NCI-H2081 (cell line): Measurements from ENCODE around the gene SWAP70.
"Not testable (repeated sequence)": the region's sequence is repeated elsewhere in the genome, so short reads cannot be mapped to it uniquely, and the experiment has no call there.

Experiments used
- DNase-seq, 2 experiments: peaks; one replicate each; lab custom pipeline; 2025; lab: John Stamatoyannopoulos, UW

Gene SWAP70

DNA sequence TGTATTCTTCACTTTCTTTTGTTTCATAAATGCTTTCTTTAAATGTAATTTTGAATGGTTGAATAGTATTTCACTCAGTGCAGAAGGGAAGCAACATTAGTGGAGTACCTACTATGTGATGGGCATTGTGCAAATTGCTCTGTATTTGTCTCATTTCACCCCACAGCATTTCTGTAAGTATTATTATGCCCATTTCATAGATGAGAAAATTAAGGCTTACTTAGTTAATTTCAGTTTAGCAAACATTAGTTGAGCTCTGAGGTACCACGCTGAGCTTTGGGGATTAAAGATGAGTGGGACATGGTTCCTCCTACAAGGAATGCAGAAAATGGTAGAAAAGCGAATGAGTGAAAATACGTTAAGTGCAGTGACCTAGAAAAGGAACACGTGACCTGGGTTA lies 58.1 kb downstream of the SWAP70 start:
- DNase-seq = no peak

DNA sequence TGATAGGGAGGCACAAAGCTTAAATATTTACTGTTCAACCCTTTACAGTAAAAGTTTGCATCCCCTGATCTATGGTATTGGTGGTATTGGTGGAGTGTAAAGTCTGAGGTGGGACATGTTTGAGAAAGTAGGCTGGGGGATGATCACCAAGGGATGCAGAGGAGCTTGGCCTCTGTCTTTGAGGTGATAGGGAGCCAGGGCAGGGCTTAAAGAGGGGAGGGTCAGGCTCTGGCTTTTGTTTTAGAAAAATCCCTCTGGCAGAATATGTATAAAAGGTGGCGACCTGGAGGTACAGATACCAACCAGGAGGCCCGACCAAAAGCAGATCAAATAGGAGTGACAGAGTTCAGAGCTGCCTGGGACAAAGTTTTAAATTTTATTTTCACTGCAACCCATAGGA lies 59.0 kb downstream of the SWAP70 start:
- DNase-seq = no peak

DNA sequence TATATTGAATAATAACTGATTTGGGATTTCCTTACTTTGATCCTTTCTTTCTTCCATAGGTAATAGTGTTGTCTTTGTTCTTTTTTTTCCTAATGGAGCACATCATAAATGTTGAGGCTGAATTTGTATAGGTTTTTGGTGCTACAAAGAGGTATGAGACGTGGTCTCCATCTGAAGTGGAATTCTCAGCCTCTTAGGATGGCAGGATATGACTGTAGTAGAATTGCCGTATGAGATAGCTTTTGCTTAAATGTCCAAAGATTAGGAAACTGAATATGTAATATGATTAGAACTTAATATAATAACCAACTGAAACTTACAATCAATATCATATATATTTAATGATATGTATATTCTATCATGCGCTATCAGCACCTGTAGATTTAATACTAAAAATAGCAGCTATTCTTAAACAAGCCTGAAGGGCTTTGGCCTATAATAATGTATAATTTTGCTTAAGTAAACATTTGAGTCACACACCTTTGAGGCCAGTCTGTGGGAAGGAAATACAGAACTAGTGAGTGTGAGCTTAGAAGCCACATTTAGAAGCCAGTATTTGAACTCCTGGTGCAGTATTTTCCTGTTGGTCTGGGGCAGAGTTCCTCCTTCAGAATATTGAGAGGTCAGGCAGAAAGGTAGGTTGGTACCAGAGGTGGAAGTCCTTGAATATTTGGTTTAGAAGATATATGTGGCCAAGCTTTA lies 62.6 kb downstream of the SWAP70 start:
- DNase-seq = peak; percentile 24 to 82

- no peak for DNase-seq
These were observed 64.2 kb downstream of the SWAP70 start for GRCh38 chr11:9728058-9728457.

GRCh38 chr11:9731256-9731655 lies 67.4 kb downstream of the SWAP70 start:
- no peak for DNase-seq

DNA sequence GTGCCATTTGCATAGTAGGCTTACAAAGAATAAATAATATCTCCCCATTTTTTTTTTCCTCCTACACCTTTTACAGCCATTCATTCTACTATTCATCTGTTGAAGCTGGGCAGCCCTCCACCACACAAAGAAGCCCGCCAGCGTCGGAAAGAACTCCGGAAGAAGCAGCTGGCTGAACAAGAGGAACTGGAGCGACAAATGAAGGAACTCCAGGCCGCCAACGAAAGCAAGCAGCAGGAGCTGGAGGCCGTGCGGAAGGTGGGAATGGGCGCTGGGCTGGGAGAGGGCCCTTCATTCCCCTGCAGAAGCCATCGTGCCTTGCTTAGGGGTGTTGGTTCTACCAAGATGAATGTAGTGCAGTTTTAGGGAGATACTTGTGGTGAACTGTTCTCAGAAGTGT lies 68.6 kb downstream of the SWAP70 start:
- DNase-seq = no peak

GRCh38 chr11:9733212-9733611 lies 69.3 kb downstream of the SWAP70 start:
- no peak for DNase-seq

- DNase-seq = no peak
These were observed 71.4 kb downstream of the SWAP70 start for GRCh38 chr11:9735236-9735635.

GRCh38 chr11:9735919-9736318 lies 72.0 kb downstream of the SWAP70 start:
- DNase-seq = no peak

DNA sequence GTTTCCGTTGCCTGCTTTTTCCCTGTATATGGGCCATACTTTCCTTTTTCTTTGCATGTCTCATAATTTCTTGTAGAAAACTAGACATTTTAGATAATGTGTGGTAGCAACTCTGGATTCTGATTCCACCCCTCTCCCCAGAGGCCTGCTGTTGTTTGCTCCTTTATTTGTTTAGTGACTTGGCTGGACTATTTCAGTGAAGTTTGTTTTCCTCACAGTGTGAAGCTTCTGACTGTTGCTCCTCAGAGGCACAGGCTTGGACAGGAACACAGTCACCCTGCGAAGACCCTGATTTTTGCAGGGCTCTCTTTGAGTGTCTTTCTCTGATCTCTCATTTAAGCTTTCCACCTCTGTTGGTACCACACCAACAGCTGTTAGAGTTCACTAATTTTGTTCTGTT lies 72.5 kb downstream of the SWAP70 start:
- DNase-seq = no peak

GRCh38 chr11:9738116-9738515 lies 74.2 kb downstream of the SWAP70 start:
- DNase-seq = no peak

GRCh38 chr11:9738707-9739106 lies 74.8 kb downstream of the SWAP70 start:
- no peak for DNase-seq

GRCh38 chr11:9739123-9739900 lies 75.4 kb downstream of the SWAP70 start:
- DNase-seq = no peak

DNA sequence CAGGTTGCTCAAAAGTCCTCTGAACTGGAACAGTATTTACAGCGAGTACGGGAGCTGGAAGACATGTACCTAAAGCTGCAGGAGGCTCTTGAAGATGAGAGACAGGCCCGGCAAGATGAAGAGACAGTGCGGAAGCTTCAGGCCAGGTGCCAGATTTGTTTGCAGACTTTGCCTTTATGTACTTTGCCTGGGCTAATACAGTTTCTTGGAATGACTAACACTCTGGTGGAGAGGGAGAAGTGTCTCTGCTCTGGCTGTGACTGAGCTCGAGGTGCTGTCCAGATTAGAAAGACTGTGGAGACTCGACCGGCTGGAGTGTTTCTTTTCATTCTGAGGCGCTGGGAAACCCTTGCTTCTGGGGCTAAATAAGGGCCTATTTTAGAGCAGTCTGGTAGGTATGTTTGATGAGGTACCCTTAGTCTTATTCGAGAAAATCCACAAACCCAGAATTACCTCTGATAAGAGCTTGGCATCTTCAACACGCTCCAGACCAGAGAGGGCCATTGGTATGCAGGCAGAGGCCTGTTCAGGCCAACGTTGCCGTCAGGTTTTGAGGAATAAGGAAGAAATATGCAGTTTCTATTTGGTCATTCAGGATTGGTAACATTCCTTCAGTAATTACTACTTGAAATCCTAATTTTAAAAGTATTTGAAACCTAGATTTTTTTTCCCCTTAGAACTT lies 76.5 kb downstream of the SWAP70 start:
- no peak for DNase-seq

DNA sequence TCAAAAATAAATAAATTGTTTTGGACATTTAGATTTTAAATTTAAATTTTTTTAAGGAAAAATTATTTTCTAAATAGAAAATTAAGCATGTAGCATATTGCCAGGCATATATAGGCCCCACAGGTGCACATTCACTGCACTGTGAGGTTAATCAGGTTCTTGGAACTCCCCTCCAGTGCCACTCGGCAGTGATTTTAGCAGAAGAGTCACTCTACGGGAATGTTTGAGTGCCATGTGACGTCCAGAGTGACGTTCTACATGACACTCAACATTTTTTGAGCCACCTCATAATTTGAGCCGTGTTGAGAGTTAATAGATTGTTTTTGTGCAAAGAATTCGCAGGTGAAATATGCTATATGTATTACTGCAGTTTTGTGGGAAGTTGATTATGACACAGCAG lies 77.4 kb downstream of the SWAP70 start:
- no peak for DNase-seq

- DNase-seq = not testable (repeated sequence)
These were observed 79.6 kb downstream of the SWAP70 start for GRCh38 chr11:9743512-9743911.

DNA sequence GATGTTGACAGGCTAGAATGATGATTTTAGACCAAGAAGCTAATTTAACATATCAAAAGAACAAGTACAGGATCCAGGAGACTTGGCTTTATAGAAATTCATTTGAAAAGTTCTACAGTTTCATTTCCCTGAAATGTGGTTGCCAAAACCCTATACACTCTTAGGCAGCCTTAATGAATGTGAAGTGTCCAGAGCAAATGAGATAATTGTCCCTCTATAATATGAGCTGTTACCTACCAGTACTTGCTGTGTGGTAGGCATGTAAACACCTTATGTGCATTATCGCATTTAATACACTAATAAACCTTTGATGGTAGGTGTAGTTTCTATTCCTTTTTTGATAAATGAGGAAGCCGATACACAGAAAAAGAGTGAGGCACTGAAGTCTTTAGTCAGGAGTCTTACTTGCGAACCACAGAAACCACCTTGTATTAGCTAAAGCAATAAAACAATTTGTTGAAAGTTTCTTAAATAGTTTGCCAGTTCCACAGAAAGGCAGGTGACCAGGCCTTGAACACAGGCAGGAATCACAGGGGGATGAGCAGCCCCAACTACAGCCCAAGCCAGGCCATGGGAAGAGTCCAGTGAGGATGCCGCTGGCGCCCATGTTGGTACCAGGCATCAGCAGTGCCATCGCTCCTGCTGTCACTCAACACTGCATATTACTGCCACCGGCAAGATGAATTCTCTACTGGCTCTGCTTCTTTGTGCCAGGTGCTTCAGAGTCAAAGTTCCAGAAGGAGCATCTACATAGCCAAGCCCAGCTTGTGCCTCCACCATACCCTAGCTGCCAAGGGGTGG lies 81.7 kb downstream of the SWAP70 start:
- no peak for DNase-seq

DNA sequence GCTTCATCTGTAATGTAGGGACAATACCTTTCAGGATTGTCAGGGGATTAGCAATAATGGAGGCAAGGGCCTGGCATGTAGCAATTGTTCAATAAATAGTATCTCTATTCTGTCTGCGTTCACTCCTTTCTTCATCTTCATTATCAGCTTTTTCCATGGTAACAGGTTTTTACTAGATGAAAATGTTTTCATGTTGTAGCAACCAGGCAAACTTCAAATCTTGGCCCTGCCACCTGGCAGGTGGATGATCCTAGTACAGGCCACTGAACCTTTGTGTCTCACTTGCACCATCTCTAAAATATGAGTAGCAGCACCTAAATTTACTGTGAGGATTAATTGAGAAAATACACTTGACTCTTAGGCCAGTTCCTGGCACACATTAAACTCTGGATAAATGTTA lies 83.4 kb downstream of the SWAP70 start:
- DNase-seq = no peak

DNA sequence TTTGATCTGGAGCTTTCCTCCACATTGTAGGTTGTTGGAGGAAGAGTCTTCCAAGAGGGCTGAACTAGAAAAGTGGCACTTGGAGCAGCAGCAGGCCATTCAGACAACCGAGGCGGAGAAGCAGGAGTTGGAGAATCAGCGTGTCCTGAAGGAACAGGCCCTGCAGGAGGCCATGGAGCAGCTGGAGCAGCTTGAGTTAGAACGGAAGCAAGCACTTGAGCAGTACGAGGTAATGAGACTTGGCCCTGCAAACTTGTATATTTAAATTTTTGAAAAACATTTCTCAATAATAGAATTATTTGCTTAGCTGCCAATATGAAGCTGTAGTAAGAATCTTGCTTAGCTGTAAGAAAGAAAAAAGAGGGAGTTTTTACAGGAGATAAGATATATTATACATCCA lies 84.0 kb downstream of the SWAP70 start:
- DNase-seq = no peak

GRCh38 chr11:9748361-9748970 lies 84.6 kb downstream of the SWAP70 start:
- DNase-seq = peak; percentile 51 to 74

DNA sequence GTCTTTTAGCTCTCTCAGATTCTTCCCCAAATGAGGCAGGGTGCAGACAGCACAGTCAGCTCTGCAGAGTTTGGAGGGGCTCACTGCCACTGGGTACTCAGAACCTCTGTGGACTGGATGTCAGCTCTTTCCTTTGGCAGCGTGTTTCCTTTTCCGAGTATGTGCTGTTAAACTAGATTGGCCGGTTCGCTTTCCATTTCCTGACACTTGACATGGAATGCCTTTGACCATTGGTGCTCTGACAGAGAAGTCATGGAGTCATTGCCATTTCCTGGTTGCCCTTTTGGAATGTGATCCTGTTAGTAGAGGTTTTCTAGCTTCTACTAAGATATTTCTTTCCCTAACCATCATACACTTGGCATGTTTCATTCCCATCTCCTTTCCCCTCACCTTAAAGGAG lies 86.7 kb downstream of the SWAP70 start:
- DNase-seq = no peak

- DNase-seq = no peak
These were observed 88.2 kb downstream of the SWAP70 start for GRCh38 chr11:9752091-9752490.
